Inferior parietal cortex (tissue), 1 donor: ENCODE data around the gene RHOH.

ENCODE experiments used
- DNase-seq: peaks from one replicate; pipeline ENCODE4 v3.0.0-alpha.2; 2016; ENCODE audit errors: extremely low spot score

The RHOH gene

DNA sequence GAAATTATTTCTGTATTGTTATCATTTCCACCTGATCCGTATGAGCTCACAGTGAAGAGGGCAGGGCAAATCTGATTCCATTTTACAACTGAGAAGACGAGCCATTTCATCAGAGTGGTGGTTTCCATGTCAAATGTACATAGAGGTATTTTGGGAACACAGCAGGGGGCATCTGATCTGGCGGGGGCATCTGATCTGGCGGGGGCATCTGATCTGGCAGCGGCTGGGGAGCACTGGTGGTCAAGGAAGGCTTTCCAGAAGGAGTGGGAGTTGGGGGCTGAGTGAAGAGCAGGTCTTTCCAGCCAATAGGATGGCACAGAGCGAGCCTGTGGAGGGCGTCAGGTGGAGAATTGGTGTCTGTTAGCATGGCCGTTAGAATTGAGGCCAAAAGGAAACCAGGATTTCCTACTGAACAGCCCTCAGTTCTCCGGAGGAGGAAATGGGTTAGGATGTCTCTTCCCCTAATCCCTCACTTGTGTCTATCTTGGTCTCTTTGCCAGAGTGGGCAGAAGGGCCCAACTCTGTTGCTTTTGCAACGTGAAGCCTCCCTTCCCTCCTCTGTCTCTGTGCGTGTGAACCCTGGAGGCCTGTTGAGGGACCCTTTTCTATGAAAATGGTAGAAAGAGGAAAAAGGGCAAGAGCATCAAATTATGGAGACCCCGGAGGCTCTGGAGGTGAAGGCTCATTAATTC lies 41.3 kb downstream of the RHOH start:
- DNase-seq: no peak

DNA sequence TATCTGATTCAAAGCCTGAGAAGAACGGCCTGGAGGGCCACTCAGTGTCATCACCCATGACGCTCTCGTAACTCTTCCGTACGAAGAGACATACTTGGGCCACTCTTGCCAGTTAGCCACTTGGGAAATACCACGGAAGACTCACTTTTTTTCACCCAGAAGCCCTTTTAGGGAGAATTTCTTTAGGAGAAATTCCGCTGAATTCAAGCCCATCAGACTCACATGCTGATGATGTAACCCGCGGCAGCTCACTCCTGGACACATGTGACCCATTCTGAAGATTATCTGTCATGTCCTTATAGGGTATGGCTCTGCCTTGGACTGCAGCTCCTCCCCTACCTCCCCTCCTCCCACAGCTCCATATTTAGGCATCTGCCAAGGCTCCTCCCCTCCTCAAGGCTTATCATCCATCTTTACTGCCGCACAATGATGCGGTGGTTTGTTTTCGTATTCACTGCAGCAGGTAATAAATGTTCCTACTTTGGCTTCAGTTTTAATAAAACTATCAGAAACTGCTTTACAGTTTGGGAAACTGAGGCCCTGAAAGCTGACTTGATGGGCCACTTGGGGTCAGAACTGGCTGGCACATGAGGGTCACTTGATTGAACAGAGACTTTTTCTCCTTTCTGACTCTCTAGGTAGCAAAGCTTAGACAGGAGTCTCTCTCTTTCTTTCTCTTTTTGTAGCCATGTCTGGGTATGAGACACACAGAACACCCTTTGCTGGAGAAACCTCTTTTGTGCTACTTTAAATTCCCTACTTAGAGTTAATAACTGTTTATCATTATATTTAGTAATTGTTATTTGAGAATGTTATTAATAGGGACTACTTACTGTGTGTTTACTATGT lies 42.1 kb downstream of the RHOH start:
- DNase-seq: no peak

DNA sequence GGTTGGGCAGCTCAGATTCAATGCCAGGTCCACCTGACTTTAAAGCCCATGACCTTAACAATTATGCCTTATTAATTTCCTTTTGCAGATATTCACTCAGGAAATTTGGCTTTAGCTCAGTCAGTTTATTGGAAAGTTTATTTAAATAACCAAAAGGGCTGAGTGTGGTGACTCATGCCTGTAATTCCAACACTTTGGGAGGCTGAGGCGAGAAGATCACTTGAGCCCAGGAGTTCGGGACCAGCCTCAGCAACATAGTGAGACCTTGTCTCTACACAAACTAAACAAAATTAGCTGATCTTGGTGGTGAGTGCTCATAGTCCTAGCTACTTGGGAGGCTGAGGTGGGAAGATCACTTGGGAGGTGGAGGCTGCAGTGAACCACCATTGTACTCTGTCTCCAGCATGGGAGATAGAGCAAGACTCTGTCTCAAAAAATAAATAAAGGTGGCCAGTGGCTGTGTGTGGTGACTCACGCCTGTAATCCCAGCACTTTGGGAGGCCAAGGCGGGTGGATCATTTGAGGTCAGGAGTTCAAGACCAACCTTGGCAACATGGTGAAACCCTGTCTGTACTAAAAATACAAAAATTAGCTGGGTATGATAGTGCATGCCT lies 43.3 kb downstream of the RHOH start:
- no peak for DNase-seq

DNA sequence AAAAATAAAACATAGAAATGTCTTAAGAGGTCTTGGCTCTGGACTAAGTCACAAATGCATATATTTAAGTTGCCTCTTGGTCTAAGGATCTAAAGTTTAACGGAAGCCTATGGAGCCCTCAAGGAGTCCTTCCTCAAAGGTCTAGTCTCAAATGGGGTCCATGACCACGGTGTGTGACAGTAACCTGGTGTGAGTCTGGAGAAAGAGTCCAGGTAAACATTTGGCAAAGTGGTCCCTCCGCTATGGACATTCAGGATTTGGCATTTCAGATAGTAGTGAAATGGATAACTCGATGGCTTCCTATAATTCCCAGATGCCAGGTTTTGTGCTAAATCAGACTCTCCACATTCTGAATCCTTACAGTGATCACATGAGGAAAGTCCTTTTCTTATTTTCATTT lies 44.2 kb downstream of the RHOH start:
- DNase-seq: no peak

DNA sequence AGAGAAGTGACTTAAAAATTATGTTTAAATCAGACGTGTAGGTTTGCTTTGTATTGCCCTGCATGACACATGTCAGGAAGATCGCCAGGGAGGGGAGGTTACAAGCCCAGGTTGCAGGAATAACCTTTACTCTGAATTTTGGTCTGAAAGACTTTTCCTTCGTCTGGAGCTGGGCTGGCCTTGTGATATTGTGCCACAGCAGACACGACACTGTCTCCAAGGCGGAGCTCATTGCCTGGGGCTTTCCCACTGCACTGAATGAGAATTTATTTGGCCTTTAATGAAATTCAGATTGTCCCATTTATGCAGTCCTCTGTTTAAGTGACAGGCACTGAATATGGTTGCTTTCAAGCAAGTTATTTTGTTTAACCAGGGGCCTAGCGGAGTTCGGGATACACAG lies 45.1 kb downstream of the RHOH start:
- DNase-seq: no peak

DNA sequence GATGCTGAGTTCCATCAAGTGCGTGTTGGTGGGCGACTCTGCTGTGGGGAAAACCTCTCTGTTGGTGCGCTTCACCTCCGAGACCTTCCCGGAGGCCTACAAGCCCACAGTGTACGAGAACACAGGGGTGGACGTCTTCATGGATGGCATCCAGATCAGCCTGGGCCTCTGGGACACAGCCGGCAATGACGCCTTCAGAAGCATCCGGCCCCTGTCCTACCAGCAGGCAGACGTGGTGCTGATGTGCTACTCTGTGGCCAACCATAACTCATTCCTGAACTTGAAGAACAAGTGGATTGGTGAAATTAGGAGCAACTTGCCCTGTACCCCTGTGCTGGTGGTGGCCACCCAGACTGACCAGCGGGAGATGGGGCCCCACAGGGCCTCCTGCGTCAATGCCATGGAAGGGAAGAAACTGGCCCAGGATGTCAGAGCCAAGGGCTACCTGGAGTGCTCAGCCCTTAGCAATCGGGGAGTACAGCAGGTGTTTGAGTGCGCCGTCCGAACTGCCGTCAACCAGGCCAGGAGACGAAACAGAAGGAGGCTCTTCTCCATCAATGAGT lies 46.6 kb downstream of the RHOH start:
- no peak for DNase-seq

DNA sequence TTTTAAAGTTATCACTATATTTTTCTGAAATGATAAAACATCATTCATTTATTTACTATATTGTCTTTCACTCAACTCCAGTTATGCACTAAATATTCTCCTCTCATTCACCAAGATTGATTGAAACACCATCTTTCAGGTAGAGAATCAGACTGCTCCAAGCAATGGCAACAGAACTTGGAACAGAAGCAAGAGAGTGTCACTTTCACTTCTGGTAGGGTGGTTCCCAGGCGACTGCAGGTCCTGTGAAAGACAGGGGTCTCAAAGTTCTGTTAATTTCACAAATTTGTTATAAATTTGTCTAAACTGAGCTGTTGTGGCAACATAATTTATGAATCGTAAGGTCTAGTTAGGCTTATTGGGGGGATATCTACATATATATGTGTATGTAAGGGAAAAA lies 47.8 kb downstream of the RHOH start:
- DNase-seq: no peak

DNA sequence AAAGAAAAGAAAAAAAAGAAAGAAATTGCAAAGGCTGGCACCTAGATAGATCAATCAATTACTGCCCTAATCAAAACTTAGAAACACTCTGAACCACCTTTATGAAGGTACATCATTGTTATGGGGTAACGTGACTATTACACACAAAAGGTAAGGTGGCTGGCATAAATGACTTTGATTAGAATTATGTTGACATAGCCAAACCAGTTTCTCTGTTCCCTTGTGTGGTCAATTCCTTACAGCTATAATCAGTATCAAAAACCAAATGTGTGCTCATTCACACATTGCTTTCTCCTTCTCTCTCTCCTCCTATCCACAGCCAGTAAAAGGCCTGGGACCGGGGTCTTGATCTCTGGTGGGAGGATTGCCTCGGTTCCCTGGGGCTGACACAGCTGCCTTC lies 48.7 kb downstream of the RHOH start:
- DNase-seq: no peak

DNA sequence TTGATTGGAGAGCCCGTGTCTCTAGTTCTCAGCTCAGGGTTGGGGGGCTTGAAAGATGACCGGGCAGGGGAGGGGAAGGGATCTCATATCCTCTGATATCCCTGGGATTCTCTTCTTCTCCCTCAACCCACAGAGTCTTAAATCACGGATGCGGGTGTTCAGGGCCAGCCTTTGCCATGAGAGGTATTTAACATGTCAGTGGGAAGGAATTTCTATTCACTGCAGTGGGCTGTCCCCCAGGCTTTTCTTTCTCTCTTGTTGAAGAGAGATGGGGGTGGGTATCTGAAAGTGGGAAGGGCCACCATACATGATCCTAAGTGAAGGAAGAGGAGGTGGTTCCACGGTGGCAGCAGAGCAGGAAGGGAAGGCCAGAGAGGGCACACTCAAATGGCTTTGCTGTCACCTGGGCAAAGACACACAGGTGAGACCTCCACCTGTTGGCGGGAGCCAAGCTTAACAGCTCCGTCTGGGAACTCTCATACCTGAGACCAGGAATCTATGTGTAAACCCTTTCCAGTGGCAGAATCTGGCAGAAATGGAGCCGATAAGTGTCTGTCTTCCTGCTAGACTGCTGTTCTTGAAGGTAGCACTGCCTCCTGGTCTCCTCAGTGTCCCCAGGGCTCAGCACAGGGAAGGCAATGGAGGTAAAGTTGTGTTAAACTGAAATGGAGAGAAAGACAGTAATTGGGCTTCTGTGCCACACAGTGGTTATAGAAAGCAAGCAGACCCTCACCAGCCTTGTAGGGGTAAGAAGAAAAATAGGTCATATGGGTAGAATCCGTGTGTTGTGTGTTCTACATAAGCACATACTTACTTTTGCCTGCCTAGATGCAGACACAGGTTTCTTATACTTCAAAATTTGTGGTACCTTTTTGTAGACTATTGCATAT lies 49.4 kb downstream of the RHOH start:
- no peak for DNase-seq

DNA sequence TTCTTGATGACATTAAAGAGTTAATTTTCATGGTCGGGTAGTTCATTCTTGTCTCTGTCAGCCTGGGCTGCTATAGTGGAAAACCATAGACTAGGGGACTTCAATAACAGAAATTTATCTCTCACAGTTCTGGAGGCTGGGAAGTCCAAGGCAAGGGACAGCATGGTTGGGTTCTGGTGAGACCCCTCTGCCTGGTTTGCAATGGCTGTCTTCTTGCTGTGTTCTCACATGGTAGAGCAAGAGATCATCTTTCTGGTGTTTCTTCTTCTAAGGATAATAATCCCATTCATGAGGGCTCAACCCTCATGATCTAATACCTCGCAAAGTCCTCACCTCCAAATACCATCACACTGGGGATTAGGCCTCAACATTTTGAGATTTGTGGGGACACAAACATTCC lies 50.1 kb downstream of the RHOH start:
- no peak for DNase-seq

DNA sequence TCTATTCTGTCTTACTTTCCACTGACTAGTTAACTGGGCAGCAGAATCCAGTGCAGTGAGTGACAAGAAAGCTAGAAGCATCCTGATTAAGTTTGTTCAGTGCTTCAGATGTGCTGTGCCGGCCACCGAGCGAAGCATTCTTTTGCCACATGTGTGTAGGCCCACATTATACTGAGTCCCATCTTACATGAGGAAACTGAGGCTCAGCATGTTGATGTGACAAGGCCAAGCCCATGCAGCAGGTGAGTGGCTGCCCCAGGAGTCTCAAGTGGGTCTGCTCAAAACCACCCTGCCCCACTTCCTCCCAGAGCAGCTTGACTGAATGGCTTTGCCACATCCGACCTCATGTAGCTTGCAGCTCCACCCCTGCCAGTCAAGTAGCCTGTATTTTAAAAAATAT lies 50.5 kb downstream of the RHOH start:
- DNase-seq: no peak

DNA sequence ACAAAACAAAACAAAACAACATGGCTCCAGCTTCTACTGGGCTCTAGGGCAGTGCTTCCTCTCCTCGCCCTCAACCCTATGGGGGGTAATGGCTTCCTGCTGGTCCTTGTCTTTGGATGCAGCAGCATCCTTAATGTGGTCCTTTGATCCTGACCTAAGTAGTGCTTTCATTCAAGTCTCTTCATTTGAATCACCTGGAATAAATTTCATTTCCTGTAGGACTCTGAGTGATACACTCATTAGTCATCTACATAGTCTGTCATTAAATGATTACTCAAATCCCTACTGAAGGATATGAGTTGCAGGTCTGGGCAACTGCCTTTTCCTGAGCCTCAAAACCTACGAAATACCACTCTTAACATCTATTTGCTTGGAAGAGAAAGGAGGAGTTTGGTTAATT lies 54.5 kb downstream of the RHOH start:
- DNase-seq: no peak

DNA sequence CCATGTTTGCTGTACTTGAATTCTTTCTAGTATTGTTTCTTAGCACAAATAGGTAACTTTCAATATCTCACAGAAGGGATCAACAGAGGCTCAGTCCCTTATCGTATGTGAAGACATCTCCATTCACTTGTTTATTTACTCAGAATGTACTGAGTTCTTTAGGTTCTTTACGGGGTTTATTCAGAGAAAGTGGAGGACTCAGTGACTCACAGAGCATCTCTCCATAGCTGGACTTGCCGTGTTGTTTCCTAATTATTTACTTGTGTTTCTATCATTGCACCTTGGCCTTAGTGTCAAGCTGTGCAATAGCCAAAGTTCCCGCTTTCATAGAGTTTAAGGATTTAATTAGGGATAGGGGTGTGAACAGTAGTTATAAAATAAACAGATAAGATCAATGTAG lies 57.1 kb downstream of the RHOH start:
- no peak for DNase-seq

DNA sequence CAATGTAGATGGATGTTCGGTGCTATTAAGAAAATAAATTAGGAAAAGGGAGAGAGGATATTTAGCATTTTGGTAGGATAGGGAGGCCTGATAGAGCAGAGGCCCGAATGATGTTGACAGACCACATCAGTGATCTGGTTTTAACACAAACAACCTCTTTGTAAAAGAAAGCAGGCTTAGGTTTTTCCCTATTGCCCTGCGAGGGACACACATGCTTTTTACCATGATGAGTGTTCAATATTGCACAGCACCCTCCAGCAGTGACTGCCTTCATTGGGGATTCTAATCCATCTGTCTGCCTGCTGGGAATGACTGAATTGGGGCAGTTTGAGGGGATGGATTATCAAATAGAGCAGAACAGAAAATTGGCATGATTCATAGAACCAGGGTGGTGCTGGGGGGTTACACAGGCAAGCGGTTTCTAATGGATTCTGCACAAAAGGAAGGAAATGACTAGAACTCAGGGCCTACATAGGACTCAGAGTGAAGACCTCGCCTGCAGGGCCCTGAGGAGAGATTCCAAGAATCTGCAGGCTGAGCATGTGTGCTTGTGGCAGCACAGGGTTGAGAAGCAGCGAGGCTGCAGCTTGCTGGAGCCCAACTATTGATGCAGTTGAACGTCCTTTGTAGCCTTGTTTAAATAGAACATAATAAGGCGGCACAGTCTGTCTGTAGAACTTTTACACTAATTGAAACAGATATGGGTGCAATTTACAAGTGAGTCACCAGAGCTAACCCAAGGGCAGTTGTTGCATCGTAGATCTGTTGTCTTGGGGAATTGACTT lies 58.0 kb downstream of the RHOH start:
- no peak for DNase-seq

DNA sequence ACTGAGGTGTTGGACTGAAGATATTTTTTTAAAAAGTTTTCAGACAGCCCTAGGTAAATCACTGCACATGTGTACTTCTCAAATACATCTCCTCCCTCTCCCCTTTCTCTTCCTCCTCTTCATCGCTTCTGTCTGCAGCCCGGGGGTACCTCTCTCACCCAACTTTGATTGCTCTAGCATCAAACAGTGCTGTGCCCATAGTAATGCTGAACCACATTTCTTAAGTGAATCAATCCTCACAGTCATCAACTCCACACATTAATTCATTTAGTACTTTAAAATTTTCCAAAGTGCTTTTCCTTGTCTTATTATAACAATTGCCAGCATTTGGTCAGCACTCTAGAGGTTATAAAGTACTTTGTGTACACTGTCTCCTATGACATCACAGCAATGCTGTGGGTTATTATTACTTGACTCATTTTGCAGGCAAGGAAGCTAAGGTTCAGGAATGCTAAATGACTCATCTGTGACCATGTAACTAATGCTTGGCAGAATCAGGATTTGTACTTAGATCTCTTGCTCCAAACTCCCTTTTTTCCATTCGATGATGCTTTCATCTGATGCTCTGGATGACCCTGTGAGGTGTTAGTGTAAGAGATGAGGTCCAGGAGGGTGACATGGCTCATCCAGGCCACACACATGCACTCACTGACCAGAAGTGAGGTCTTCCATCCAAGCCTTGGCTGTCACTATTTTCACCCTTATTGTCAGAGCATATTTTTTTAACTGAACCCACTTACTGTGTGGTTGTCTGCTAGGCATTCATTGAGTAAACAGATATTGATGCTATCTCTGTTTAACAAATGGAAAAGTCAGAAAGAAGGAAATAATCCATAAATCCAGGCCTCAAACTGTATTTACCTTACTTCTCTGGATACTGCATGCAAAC lies 58.8 kb downstream of the RHOH start:
- no peak for DNase-seq

DNA sequence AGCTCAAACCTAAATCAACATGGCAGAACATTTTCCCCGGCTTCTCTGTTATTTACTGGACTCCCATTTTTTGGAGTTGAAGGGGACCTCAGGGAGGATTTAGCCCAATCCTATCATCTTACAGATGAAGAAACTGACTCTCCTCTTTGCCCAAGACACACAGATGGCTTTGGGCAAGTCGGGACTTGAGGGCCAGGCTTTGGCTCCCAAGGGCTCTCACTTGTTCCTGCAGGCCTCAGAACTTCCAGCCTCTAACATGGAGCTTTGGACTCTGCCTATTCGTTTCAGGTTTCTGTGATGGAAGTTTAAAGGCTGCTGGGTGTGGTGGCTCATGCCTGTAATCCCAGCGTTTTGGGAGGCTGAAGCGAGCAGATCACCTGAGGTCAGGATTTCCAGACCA lies 59.5 kb downstream of the RHOH start:
- DNase-seq: no peak

DNA sequence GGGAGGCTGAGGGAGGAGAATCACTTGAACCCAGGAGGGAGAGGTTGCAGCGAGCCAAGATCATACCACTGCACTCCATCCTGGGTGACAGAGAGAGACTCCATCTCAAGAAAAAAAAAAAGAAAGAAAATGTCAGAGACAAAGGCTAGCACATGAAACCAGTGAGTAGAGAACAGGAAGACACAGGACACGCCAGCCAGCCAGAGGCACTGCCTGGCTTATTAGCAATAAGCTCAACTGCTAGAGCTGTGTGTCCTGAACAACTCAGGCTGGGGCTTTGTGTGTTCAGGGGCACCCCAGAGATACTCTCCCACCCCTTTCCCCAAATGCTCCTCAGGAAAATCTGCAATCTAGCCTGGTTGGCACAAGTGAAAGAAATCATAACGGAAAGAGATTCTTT lies 60.0 kb downstream of the RHOH start:
- no peak for DNase-seq

DNA sequence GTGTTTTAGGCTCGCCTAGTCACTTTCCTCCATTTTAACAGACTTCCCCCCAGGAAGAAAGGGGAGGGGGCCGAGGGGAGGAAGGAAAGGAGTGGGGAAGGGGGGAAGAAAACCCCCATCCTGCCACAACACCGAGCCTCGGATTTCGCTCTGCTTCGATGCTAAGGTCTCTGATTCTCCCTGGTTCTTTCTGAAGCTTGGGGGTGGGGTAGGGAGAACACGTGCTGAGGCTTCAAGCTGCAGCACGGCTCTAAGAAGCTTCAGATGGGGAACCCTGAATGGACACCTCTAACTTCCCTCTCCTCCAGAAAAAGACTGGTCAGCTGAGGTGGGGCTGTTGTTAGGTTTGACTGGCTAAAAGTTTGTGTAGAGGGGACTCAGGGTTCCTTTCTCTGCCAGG lies 61.8 kb downstream of the RHOH start:
- no peak for DNase-seq

DNA sequence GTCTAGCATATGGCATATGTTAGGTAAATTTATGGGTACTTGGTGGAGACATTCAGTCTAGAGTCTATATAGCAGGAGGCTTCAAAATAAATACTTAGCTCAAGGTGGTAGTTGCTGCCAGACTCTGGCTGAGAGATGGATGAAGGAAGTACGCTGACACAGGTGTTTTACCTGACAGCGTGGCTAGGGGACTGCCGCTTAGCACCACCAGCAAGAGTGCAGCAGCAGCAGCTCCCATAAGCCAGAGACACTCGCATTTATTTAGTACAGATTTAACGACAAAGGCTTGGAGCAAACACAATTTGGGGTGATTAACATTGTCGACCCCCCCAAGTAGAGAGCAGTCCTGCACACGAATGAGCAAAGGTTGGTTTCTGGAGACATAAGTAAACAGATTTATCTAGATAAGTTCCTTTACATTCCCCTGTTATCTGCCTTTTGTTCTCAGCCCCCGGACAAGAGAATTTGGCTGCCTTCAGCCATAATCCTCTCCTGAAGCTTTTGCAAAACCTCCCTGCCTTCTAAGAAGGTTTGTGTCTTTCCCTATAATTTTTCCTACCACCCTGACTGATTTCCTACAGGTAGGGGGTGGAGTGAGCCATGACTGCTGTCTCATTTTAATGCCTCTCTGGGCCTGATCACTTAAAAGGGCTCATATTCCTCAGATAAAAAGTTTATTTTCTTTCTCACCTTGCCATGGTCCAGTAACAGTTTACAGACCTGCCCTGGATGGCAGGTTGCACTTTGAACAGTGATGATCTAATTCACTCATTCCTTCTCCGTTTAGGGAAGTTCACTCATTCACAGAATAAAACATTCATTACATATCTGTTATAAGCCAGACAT lies 64.6 kb downstream of the RHOH start:
- DNase-seq: no peak
